K562 (cell line): ENCODE results near the gene RABGAP1. TPM values are rescaled to one million over a fixed set of nuclear protein-coding genes. Genes with fewer than 3 reads are reported as not detected.

Experiments used
- ATAC-seq: fragments of 200-7000 bp; cut with Tn5 transposase; 3 replicates; pipeline ENCODE4 v1.9.1; 2020; ENCODE audit warnings: moderate library complexity
- BruUV-seq: library from RNA; stranded (reverse); fragments of 400-500 nt; replicated peaks from 2 replicates; lab custom pipeline; 2021; lab: Mats Ljungman, UMichigan
- CTCF ChIA-PET: fragments of 300-600 bp; formaldehyde crosslinking; extraction: SDS; loops from one replicate; lab custom pipeline; 2021; ENCODE audit warnings: low intra/inter-chr PET ratio; lab: Yijun Ruan, JAX
- POLR2A ChIA-PET: fragments of 300-600, 350-650 bp; sonication (Branson Sonifier 250); formaldehyde crosslinking; extraction: SDS; loops from one replicate; lab custom pipeline; 2021; ENCODE audit warnings: antibody characterized with exemption, inconsistent platforms; lab: Yijun Ruan, JAX
- DNase-seq, 4 experiments: peaks; one replicate each; pipeline versions ENCODE4 v3.0.0 to v3.0.0-alpha.2; 2011 to 2018; ENCODE audit warnings: low spot score in 3 of 4, mixed read lengths in 3 of 4; ENCODE audit errors: extremely low read depth in 1 of 4
- FAIRE-seq: peaks from 2 replicates; lab custom pipeline; 2011; peaks lifted over from hg19 to GRCh38; lab: Jason Lieb, UNC
- H2AFZ ChIP-seq: 2 replicates; pipeline ENCODE4 v1.6.0; 2011; ENCODE audit warnings: low read depth, low read length, control low read depth, inconsistent platforms
- H3K27ac ChIP-seq: fragments of 200-600 bp; 3 replicates; pipeline ENCODE4 v1.8.0; 2011; ENCODE audit warnings: low read depth, mild to moderate bottlenecking, control low read depth, inconsistent platforms, low read length, moderate library complexity, mixed read lengths; ENCODE audit errors: extremely low read depth
- H3K27me3 ChIP-seq, 2 experiments: fragments of 300-600 bp in 1 of 2; 2 replicates in 1 of 2; 3 replicates in 1 of 2; pipeline versions ENCODE4 v1.6.0 to v1.8.0; 2011; ENCODE audit warnings: inconsistent platforms in 2 of 2, low read length in 2 of 2, mild to moderate bottlenecking in 1 of 2, mixed read lengths in 1 of 2, moderate library complexity in 1 of 2; ENCODE audit not compliant: control insufficient read depth in 2 of 2, insufficient read depth in 2 of 2
- H3K36me3 ChIP-seq: fragments of 300-600 bp; 3 replicates; pipeline ENCODE4 v1.8.0; 2011; ENCODE audit warnings: mild to moderate bottlenecking, low read length, inconsistent platforms; ENCODE audit not compliant: control insufficient read depth, insufficient read depth
- H3K4me1 ChIP-seq, 2 experiments: fragments of 200-600 bp in 1 of 2; replicated peaks in 1 of 2; 2 replicates in 1 of 2; 3 replicates in 1 of 2; pipeline versions ENCODE4 v1.5.1 to v1.8.0; 2011; ENCODE audit warnings: inconsistent platforms in 2 of 2, low read length in 2 of 2, mild to moderate bottlenecking in 1 of 2, mixed read lengths in 1 of 2, moderate library complexity in 1 of 2; ENCODE audit not compliant: control insufficient read depth in 2 of 2, insufficient read depth in 2 of 2
- H3K4me2 ChIP-seq: 2 replicates; pipeline ENCODE4 v1.6.1; 2011; ENCODE audit warnings: low read length, control low read depth, inconsistent platforms, mixed read lengths; ENCODE audit not compliant: insufficient read depth
- H3K4me3 ChIP-seq: fragments of 200-600 bp; sonication (generic), shearing (Covaris generic); 2 replicates; pipeline ENCODE4 v1.5.1; 2016; ENCODE audit warnings: control low read depth, inconsistent platforms
- H3K79me2 ChIP-seq: fragments of 200-600 bp; 3 replicates; pipeline ENCODE4 v1.8.0; 2011; ENCODE audit warnings: low read length, inconsistent platforms; ENCODE audit not compliant: control insufficient read depth, insufficient read depth
- H3K9ac ChIP-seq, 2 experiments: 2 replicates each; pipeline versions ENCODE4 v1.6.0 to v1.6.1; 2011; ENCODE audit warnings: low read depth in 2 of 2, low read length in 2 of 2, control low read depth in 1 of 2, inconsistent platforms in 1 of 2, mild to moderate bottlenecking in 1 of 2, mixed read lengths in 1 of 2; ENCODE audit not compliant: insufficient read depth in 1 of 2
- H3K9me1 ChIP-seq: one replicate; pipeline ENCODE4 v1.6.0; 2011; ENCODE audit warnings: inconsistent platforms, mild to moderate bottlenecking, low read length, moderate library complexity; ENCODE audit not compliant: control insufficient read depth, insufficient read depth
- H3K9me3 ChIP-seq: replicated peaks from 2 replicates; pipeline ENCODE4 v1.5.1; 2011; ENCODE audit warnings: low read depth, low read length, inconsistent platforms; ENCODE audit not compliant: control insufficient read depth, insufficient read depth
- H4K20me1 ChIP-seq: replicated peaks from 2 replicates; pipeline ENCODE4 v1.6.1; 2011; ENCODE audit warnings: low read length, inconsistent platforms, mixed read lengths; ENCODE audit not compliant: control insufficient read depth, insufficient read depth
- FIP1L1 ChIP-seq: fragments of 200-400 bp; formaldehyde crosslinking; IDR thresholded peaks from 2 replicates; pipeline ENCODE4 v1.6.1; 2018; ENCODE audit warnings: mild to moderate bottlenecking, low read depth, low read length; ENCODE audit not compliant: poor library complexity, severe bottlenecking
- FOS ChIP-seq: IDR thresholded peaks from 3 replicates; pipeline ENCODE4 v1.6.1; 2011; ENCODE audit not compliant: insufficient read length; ENCODE audit errors: extremely low read depth
- FOXM1 ChIP-seq, 2 experiments: fragments of 450-650 bp in 1 of 2; sonication (generic) in 1 of 2; formaldehyde crosslinking in 1 of 2; IDR thresholded peaks; 2 replicates each; pipeline versions ENCODE4 v1.6.1 to v1.9.0; 2017 to 2022; ENCODE audit warnings: low read depth in 2 of 2, mild to moderate bottlenecking in 2 of 2, missing genetic modification reagents in 1 of 2, moderate library complexity in 1 of 2
- HDAC1 ChIP-seq, 2 experiments: fragments of 450-650 bp; IDR thresholded peaks; 2 replicates each; pipeline ENCODE4 v1.6.1; 2016 to 2017; ENCODE audit warnings: inconsistent platforms in 1 of 2, mild to moderate bottlenecking in 1 of 2, moderate library complexity in 1 of 2
- NFE2L1 ChIP-seq: fragments of 450-650 bp; IDR thresholded peaks from 2 replicates; pipeline ENCODE4 v1.6.1; 2016; ENCODE audit warnings: missing genetic modification characterization, low read depth, mild to moderate bottlenecking, missing compliant biosample characterization, moderate library complexity, borderline replicate concordance
- NRF1 ChIP-seq, 2 experiments: fragments of 450-650 bp; IDR thresholded peaks in 1 of 2; conservative IDR thresholded peaks in 1 of 2; 2 replicates each; pipeline ENCODE4 v1.6.1; 2014; ENCODE audit warnings: mild to moderate bottlenecking in 2 of 2
- POLR2G ChIP-seq: fragments of 200-400 bp; formaldehyde crosslinking; IDR thresholded peaks from 2 replicates; pipeline ENCODE4 v1.6.1; 2017; ENCODE audit warnings: low read depth, mild to moderate bottlenecking, antibody characterized with exemption, low read length, moderate library complexity
- SIN3B ChIP-seq: fragments of 450-650 bp; IDR thresholded peaks from 2 replicates; pipeline ENCODE4 v1.6.1; 2017; ENCODE audit warnings: low read depth, mild to moderate bottlenecking, moderate library complexity
- ZEB2 ChIP-seq: fragments of 450-650 bp; IDR thresholded peaks from 2 replicates; pipeline ENCODE4 v1.6.1; 2016
- ZFX ChIP-seq: sonication (generic); formaldehyde crosslinking; IDR thresholded peaks from 2 replicates; pipeline ENCODE4 v1.8.0; 2022; ENCODE audit warnings: mild to moderate bottlenecking, missing genetic modification reagents, moderate library complexity
- ZNF41 ChIP-seq: fragments of 250-450 bp; sonication (Bioruptor Pico); conservative IDR thresholded peaks from 2 replicates; pipeline ENCODE4 v1.4.0; 2020; ENCODE audit warnings: mild to moderate bottlenecking
- WGBS: fragments of 100-300 bp; shearing (Covaris generic); methylation state at CpG from one replicate; pipeline ENCODE4 v1.1.6; 2016; ENCODE audit warnings: low coverage, mixed read lengths; ENCODE audit not compliant: insufficient coverage; ENCODE audit errors: missing lambda C conversion rate; 5-methylcytosine and 5-hydroxymethylcytosine counted together
- in situ Hi-C: fragments of 300-500 bp; cut with MboI; formaldehyde crosslinking; loops from 4 replicates; pipeline ENCODE4 v1.15.0; 2018; ENCODE audit warnings: inconsistent platforms, mixed read lengths
- intact Hi-C: fragments of 100-400 bp; cut with micrococcal nuclease; formaldehyde crosslinking; loops from 2 replicates; pipeline ENCODE4 v1.14.2; 2022
- polyA plus RNA-seq, 8 experiments: library from polyadenylated mRNA; depleted of rRNA in 4 of 8; stranded (reverse) in 5 of 8; unstranded in 3 of 8; fragments of >200 nt; fragmentation: Nextera tagmentation in 2 of 8; fragmentation: Illumina TruSeq in 1 of 8; extraction: Ambion mirVana in 2 of 8; extraction: Trizol in 1 of 8; gene quantifications; 2 replicates each; pipeline versions ENCODE4 v1.2.1 to v1.2.3, GENCODE V29; 2011 to 2014; ENCODE audit warnings: inconsistent platforms in 1 of 8, missing spikeins in 1 of 8
- total RNA-seq, 7 experiments: library from RNA; depleted of rRNA in 6 of 7; stranded (reverse); fragments of >200 nt in 6 of 7; fragmentation: Illumina TruSeq in 2 of 7; extraction: Trizol in 2 of 7; gene quantifications; 2 replicates each; pipeline versions ENCODE4 v1.2.1 to v1.2.3, GENCODE V29; 2011 to 2021; ENCODE audit warnings: low replicate concordance in 1 of 7
- TF ChIP-seq, protein P1 (sequence below): fragments of 450-650 bp; IDR thresholded peaks from 2 replicates; pipeline ENCODE4 v1.6.1; 2017; ENCODE audit warnings: antibody characterized with exemption
- TF ChIP-seq, protein P2 (sequence below): fragments of 150-350 bp; conservative IDR thresholded peaks from 2 replicates; pipeline ENCODE4 v1.6.1; 2014; ENCODE audit warnings: low read length

RABGAP1 gene
- total and polyA plus RNA-seq, 9 of the 15 experiments (the other 6 are each of a cell fraction or from before 2014, with no cell fraction given): 1.5 to 22.7 (median 13.1) TPM

DNA sequence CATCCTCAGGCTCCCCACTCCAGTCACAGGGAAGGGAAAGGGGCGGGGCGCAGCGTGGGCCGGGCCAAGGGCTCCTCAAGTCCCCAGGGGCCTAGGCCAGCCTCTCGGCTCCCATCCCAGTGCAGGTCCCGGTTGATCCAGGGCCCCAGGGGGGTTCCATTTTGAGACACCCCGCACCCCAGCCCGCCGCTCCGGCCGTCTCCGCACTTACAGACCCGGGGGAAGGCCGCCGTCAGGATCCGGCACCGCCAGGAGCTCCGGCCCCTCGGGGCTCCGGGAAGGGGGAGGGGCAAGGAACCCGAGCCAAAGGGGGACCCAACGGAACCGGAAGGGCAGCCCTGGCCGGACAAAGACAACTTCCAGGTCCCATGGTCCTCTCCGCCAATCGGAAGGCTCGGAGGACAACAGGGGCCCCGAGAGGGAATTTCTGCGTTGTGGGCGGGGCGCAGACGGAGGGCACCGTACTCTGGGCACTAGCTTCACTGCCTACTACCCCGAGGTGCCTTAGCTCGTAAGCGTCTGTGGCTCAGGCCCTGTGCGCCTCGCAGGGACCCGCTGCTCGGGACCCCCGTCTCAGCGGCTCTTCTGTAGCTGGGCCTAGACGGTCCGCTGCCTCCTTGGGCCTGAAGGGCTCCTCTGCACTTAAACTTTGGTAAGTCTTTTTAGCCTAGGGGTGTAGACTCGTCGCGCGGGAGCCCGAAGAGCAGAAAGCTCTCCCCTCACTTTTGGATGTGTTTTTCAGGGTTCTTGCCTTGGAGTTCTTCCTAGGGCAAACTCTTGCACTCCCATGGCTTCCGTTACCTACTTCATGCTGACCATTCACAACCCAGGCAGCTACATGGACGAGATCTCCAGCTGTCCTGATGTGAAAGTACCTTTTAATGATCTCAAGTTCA is 9.3 kb upstream of the RABGAP1 start, which contains the start of gene ZBTB26:
Gene ZBTB26, minus strand, starts transcription at position 287 of the 896 bp plus-strand sequence. CDS start 11,578 bp downstream, outside the sequence.
- CTCF ChIA-PET: no interaction called here
- POLR2A ChIA-PET: interaction anchor here (0.6 to 2.8 kb wide), 13 partner anchors 8 to 1290 kb away, joined by 3 to 12 read pairs (median 3); partner anchors contain the start of genes RABGAP1, RC3H2 and ZBTB6
- H3K79me2 ChIP-seq: peaks cover 71% of the 10 kb centered on the region
- FAIRE-seq (peak; percentile 86), ATAC-seq (peak; percentile 98), DNase-seq (peak; percentile 95 to 99 (median 98))
- H3K4me1 ChIP-seq: peaks cover 7 to 9% of the 10 kb centered on the region in 2 experiments; a peak in 3 of 5 replicates
- H2AFZ ChIP-seq: peak within 1 kb of the TSS; percentile 89
- H3K27me3 ChIP-seq: no peaks in the 10 kb centered on the region
- peaks cover 4% of the 10 kb centered on the region for H3K9me1 ChIP-seq
- H4K20me1 ChIP-seq: no peaks in the 10 kb centered on the region
- peak within 1 kb of the TSS; percentile 75 for H3K27ac ChIP-seq
- H3K36me3 ChIP-seq: peaks cover 21% of the 10 kb centered on the region
- peak within 1 kb of the TSS; percentile 69 for H3K4me3 ChIP-seq
- no peaks in the 10 kb centered on the region for H3K9me3 ChIP-seq
- under 1% methylated on average over 42 of the region's 51 CpGs for WGBS
- in situ Hi-C loops: no loop called here
- BruUV-seq: TSS peak; percentile 65
- H3K9ac ChIP-seq: peak within 1 kb of the TSS; percentile 87 to 98
- H3K4me2 ChIP-seq: peak within 1 kb of the TSS; percentile 89
- intact Hi-C loops: loop anchor here (1.0 kb wide), 1 partner anchor 27 kb away; no protein-coding TSS in a partner anchor
- TF ChIP-seq ZNF41 (no peak), SIN3B (peak; percentile 87), FOXM1 (IDR thresholded peaks at IDR 0.05; ENCODE audit: low read depth) (0 out of 2 replicates have a peak, but pooled peaks have one; percentile 38), FOXM1 (CRISPR knock-in tag; IDR thresholded peaks at IDR 0.05; ENCODE audit: low read depth) (0 out of 2 replicates have a peak, but pooled peaks have one; percentile 55), FOS (peak; percentile 38), HDAC1 (IDR thresholded peaks at IDR 0.05) (peak in 1 of 2 experiments; percentile 57; a peak in 1 of 4 replicates), POLR2G (peak; percentile 87), NRF1 (conservative IDR thresholded peaks at IDR 0.05 in 1 of 2, IDR thresholded peaks at IDR 0.05 in 1 of 2) (peak; percentile 40 to 47), NFE2L1 (no peak), FIP1L1 (peak; percentile 86), ZFX (CRISPR knock-in tag) (peak; percentile 94), ZEB2 (peak; percentile 58; the same call in 1 of the 2 replicates)
- TF ChIP-seq, protein P1, sequence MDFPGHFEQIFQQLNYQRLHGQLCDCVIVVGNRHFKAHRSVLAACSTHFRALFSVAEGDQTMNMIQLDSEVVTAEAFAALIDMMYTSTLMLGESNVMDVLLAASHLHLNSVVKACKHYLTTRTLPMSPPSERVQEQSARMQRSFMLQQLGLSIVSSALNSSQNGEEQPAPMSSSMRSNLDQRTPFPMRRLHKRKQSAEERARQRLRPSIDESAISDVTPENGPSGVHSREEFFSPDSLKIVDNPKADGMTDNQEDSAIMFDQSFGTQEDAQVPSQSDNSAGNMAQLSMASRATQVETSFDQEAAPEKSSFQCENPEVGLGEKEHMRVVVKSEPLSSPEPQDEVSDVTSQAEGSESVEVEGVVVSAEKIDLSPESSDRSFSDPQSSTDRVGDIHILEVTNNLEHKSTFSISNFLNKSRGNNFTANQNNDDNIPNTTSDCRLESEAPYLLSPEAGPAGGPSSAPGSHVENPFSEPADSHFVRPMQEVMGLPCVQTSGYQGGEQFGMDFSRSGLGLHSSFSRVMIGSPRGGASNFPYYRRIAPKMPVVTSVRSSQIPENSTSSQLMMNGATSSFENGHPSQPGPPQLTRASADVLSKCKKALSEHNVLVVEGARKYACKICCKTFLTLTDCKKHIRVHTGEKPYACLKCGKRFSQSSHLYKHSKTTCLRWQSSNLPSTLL: no peak
- TF ChIP-seq, protein P2, sequence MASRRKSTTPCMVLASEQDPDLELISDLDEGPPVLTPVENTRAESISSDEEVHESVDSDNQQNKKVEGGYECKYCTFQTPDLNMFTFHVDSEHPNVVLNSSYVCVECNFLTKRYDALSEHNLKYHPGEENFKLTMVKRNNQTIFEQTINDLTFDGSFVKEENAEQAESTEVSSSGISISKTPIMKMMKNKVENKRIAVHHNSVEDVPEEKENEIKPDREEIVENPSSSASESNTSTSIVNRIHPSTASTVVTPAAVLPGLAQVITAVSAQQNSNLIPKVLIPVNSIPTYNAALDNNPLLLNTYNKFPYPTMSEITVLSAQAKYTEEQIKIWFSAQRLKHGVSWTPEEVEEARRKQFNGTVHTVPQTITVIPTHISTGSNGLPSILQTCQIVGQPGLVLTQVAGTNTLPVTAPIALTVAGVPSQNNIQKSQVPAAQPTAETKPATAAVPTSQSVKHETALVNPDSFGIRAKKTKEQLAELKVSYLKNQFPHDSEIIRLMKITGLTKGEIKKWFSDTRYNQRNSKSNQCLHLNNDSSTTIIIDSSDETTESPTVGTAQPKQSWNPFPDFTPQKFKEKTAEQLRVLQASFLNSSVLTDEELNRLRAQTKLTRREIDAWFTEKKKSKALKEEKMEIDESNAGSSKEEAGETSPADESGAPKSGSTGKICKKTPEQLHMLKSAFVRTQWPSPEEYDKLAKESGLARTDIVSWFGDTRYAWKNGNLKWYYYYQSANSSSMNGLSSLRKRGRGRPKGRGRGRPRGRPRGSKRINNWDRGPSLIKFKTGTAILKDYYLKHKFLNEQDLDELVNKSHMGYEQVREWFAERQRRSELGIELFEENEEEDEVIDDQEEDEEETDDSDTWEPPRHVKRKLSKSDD: no peak
